GM18873 (cell line): ENCODE measurements around the gene HSH2D.
"Not testable (repeated sequence)": the region's sequence is repeated elsewhere in the genome, so short reads cannot be mapped to it uniquely, and the experiment has no call there.

Experiments used
- ATAC-seq: cut with Tn5 transposase; IDR thresholded peaks from one replicate; pipeline ENCODE4 v1.9.1; 2021; ENCODE audit warnings: mild to moderate bottlenecking, moderate library complexity, moderate number of reproducible peaks; ENCODE audit not compliant: unreplicated experiment, low FRiP score

The HSH2D gene

DNA sequence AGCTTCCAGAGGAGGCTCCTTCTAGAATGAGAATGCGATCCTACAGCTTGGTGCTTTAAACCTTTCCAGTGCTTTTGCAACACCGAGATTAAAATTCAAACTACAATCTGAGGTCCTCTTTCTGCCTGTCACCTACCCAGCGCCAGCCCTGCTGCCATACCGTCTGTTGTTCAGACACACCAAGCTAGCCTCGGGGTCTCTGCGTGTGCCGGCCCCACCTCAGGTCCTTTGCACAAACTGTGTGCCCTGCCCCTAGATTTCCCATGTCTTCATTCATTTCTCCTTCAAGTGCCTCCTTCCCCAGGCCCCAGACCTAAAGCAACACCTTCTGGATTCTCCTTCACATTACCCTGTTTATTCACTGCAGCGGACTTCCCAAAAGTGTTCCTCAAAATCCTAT lies 11.1 kb downstream of the HSH2D start:
- ATAC-seq, result no peak

- no peak for ATAC-seq
Observed at GRCh38 chr19:16155128-16155527, 11.6 kb downstream of the HSH2D start.

DNA sequence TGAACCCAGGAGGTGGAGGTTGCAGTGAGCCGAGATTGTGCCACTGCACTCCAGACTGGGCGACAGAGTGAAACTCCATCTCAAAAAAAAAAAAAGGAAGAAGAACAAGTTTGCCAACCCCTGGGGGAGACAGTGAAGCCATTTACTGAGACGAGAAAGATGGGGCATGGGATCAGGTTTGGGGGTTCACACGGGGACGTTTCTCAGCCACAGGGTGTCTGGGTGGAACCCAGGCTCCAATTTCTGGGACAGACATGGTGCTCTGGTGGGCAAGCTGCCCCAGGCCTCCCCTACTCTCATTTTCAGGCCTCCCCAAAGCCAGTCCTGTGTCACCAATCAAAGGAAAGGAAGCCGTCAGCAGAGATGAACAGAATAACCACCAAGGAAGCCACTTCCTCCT lies 13.4 kb downstream of the HSH2D start:
- ATAC-seq, result no peak

DNA sequence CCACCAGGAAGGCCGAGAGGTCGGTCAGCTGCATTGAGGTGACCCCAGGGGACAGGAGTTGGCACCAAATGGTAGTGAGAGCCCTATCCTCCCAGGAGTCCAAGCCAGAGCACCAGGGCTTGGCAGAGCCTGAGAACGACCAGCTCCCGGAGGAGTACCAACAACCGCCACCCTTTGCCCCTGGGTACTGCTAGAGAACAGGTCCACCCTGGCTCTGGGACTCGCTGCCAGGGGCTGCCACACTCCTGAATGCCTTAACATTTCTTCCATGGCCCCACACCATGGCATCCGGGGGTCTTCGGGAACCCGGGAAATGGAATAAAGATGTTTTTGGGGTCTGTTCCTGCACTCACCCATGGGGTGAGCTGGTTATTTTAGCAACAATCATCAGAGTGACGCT lies 14.1 kb downstream of the HSH2D start:
- no peak for ATAC-seq

GRCh38 chr19:16159655-16160054 lies 16.2 kb downstream of the HSH2D start:
- ATAC-seq, result no peak

- ATAC-seq, result no peak
Observed at GRCh38 chr19:16160445-16160942, 17.0 kb downstream of the HSH2D start.

- no peak for ATAC-seq
Observed at GRCh38 chr19:16160943-16161560, 17.6 kb downstream of the HSH2D start.

DNA sequence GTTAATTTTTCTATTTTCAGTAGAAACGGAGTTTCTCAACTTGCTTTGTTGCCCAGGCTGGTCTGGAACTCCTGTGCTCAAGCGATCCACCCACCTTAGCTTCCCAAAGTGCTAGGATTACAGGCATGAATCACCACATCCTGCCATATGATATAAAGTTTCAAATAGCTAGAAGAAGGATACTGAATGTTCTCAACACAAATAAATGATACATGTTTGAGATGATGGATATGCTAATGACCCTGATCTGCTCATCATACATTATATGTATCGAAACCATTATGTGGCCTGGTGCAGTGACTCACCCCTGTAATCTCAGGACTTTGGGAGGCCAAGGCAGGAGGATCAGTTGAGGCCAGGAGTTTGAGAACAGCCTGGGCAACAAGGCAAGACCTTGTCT lies 18.4 kb downstream of the HSH2D start:
- no peak for ATAC-seq

- no peak for ATAC-seq
Observed at GRCh38 chr19:16164222-16164890, 20.9 kb downstream of the HSH2D start.

GRCh38 chr19:16166417-16166816 lies 22.9 kb downstream of the HSH2D start:
- no peak for ATAC-seq

DNA sequence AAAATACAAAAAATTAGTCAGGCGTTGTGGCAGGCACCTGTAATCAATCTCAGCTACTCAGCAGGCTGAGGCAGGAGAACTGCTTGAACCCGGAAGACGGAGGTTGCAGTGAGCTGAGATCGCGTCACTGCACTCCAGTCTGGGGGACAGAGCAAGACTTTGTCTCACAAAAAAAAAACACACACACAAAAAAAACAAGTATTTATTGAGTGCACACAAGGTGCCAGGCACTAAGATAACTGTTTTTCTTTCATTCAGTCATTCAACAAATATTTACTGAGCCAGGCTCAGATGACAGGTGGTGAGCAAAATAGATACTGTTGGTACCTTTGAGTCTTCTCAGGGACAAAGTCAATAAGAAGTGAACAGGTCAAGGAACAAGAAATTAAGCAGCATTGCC lies 23.6 kb downstream of the HSH2D start:
- no peak for ATAC-seq

DNA sequence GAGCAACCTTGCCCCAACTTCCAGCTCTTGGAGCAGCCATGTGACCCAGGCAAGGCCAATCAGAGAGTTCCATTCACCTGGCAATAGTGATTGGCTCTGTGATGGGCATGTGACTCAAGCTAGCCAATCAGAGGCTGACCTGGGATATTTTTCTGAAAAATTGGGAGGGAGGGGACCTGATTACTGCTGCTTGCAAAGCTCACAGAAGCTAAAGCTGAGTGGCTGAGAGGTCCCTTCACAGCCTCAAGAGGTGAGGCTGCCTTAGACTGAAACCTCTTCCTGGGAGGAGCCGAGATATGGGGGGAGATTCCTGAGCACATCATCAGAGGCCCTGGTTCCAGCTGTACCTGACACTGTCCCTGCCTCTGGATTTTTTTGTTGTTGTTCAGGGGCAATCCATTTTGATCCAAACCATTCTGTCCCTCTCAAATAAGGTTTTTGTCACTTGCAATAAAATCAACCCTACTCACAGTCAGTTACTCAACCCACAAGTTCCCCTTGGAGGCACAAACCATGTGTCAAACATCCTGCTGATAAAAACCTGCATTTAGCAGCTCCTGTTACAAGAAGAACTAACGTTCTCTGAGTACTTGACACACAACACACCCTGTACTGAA lies 25.1 kb downstream of the HSH2D start:
- no peak for ATAC-seq

- no peak for ATAC-seq
Observed at GRCh38 chr19:16170134-16170533, 26.6 kb downstream of the HSH2D start.

- no peak for ATAC-seq
Observed at GRCh38 chr19:16175954-16176353, 32.5 kb downstream of the HSH2D start.

DNA sequence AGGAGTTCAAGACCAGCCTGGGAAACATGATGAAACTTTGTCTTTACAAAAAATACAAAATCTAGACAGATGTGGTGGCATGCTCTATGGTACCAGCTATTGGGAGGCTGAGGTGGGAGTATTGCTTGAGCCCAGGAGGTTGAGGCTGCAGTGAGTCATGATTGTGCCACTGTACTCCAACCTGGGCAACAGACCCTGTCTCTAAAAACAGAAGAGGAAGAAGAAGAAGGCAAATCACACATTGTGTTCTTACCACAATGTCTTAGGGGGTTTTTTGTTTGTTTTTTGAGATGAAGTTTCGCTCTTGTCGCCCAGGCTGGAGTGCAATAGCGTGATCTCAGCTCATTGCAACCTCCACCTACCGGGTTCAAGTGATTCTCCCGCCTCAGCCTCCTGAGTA lies 35.4 kb downstream of the HSH2D start:
- not testable (repeated sequence) for ATAC-seq

- ATAC-seq, result no peak
Observed at GRCh38 chr19:16180611-16181010, 37.1 kb downstream of the HSH2D start.

DNA sequence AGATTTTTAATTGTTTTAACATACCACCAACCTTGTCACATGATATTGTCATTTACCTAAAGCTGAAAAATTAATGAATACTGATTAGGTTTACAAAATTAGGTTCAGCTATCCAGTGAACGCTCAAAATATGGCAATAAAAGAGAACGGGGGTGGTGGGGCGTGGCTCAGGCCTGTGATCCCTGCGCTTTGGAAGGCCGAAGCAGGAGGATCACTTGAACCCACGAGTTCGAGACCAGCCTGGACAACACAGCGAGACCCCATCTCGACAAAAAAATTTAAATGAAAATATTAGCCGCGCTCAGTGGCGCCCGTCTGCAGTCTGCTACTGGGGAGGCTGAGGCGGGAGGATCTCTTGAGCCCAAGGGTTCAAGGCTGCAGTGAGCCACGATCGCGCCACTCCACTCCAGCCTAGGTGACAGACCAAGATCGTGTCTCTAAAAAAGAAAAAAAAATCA lies 41.2 kb downstream of the HSH2D start:
- ATAC-seq, result no peak

- ATAC-seq, result peak; percentile 85
Observed at GRCh38 chr19:16185123-16185767, 41.8 kb downstream of the HSH2D start, which contains the start of gene FAM32A. FAM32A (plus strand) TSS chr19:16185410; CDS start chr19:16185443, 33 bp downstream.

DNA sequence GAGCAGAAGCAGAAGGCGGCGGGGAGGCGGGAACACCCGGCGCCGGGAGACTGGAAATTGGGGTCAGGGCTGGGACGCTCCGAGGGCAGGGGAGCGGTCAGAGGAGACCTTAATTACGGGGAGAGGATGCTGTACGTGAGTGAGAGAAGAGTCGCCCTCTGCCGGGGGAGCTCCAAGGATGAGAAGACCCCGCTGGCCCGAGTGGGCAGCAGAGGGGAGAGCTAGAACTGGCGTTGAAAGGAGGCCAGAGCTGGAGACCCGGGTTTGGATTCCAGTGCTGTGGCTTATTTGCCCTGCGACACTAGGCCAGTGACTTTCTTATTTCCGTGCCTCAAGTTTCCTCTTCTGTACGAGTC lies 42.3 kb downstream of the HSH2D start:
- ATAC-seq, result no peak

GRCh38 chr19:16188521-16188920 lies 45.0 kb downstream of the HSH2D start:
- no peak for ATAC-seq

DNA sequence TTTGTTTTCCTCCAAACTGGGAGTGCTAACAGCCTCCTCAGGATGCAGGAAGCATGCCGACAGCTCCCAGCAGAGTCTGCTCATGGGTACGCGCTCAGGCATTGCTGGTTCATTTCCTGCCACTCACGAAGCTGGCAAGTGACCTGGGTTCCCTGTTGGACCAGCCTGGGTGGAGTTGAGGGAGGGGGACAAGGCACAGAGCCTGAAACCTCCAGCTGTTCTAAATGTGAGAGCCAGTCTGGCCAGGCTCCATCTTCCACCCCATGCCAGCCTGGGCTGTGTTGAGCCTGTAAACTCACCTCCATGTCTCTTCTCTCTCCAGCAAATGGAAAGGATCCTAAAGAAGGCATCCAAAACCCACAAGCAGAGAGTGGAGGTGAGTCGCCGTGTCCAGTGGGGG lies 46.7 kb downstream of the HSH2D start:
- ATAC-seq, result no peak
